Activated CD8-positive, alpha-beta memory T cell treated with anti-CD3 and anti-CD28 coated beads, Interleukin-2, amount 50 U/mL, for 24 hours (primary cell): Measurements from ENCODE around the gene TNFAIP8L2.
"Not testable (repeated sequence)": the region's sequence is repeated elsewhere in the genome, so short reads cannot be mapped to it uniquely, and the experiment has no call there.

Experiments used
- DNase-seq: peaks from one replicate; pipeline ENCODE4 v3.0.0-alpha.2; 2020; ENCODE audit errors: extremely low read depth

The TNFAIP8L2 gene

GRCh38 chr1:151146072-151146411 is 10.4 kb upstream of the TNFAIP8L2 start:
- DNase-seq: no peak

GRCh38 chr1:151146412-151147131 is 9.9 kb upstream of the TNFAIP8L2 start, which contains the start of gene SEMA6C:
SEMA6C (minus strand) TSS chr1:151146631; CDS start chr1:151142621, 4,010 bp downstream.
- DNase-seq: peak; percentile 72

- no peak for DNase-seq
Observed at GRCh38 chr1:151147132-151147503, 9.3 kb upstream of the TNFAIP8L2 start.

GRCh38 chr1:151147665-151148064 is 8.8 kb upstream of the TNFAIP8L2 start:
- no peak for DNase-seq

- DNase-seq: no peak
Observed at GRCh38 chr1:151157067-151157531, 650 bp downstream of the TNFAIP8L2 start.

GRCh38 chr1:151158326-151158725 is 1.9 kb downstream of the TNFAIP8L2 start:
- no peak for DNase-seq

GRCh38 chr1:151158751-151159251 is 2.4 kb downstream of the TNFAIP8L2 start:
- no peak for DNase-seq

GRCh38 chr1:151159373-151159772 is 2.9 kb downstream of the TNFAIP8L2 start:
- DNase-seq: no peak

GRCh38 chr1:151164732-151165280 is 8.4 kb downstream of the TNFAIP8L2 start:
- no peak for DNase-seq

GRCh38 chr1:151165281-151165737 is 8.9 kb downstream of the TNFAIP8L2 start:
- DNase-seq: no peak

- peak; percentile 91 for DNase-seq
Observed at GRCh38 chr1:151165738-151166504, 9.5 kb downstream of the TNFAIP8L2 start, which contains the start of the genes LYSMD1 and SCNM1. LYSMD1 (minus strand) TSS chr1:151165902; CDS start chr1:151165258, 644 bp downstream. SCNM1 (plus strand) TSS chr1:151166144; CDS start chr1:151166153, 9 bp downstream.

GRCh38 chr1:151166505-151166956 is 10.1 kb downstream of the TNFAIP8L2 start:
- no peak for DNase-seq

GRCh38 chr1:151167116-151167515 is 10.7 kb downstream of the TNFAIP8L2 start:
- DNase-seq: no peak

- DNase-seq: no peak
Observed at GRCh38 chr1:151171190-151171589, 14.7 kb downstream of the TNFAIP8L2 start.

- no peak for DNase-seq
Observed at GRCh38 chr1:151175041-151175741, 18.7 kb downstream of the TNFAIP8L2 start.

- DNase-seq: no peak
Observed at GRCh38 chr1:151175863-151176262, 19.4 kb downstream of the TNFAIP8L2 start, which contains the start of gene TMOD4. TMOD4 (minus strand) TSS chr1:151175981; CDS start chr1:151174875, 1,106 bp downstream.

- DNase-seq: no peak
Observed at GRCh38 chr1:151176514-151177045, 20.1 kb downstream of the TNFAIP8L2 start.

GRCh38 chr1:151184211-151184610 is 27.8 kb downstream of the TNFAIP8L2 start:
- DNase-seq: no peak

- no peak for DNase-seq
Observed at GRCh38 chr1:151187205-151187604, 30.8 kb downstream of the TNFAIP8L2 start.

- DNase-seq: not testable (repeated sequence)
Observed at GRCh38 chr1:151188667-151189066, 32.2 kb downstream of the TNFAIP8L2 start.
